Neuronal stem cell (in vitro differentiated cells): ENCODE data around the gene WDFY3.

Source experiments
- DNase-seq: peaks from one replicate; pipeline ENCODE4 v3.0.0-alpha.2; 2013; ENCODE audit warnings: low spot score
- H2AFZ ChIP-seq: one replicate; pipeline ENCODE4 v1.6.1; 2013; ENCODE audit warnings: mild to moderate bottlenecking, low read length, inconsistent platforms
- H2AK5ac ChIP-seq: 2 replicates; pipeline ENCODE4 v1.6.1; 2013; ENCODE audit warnings: low read depth, mild to moderate bottlenecking, inconsistent platforms, low read length, moderate library complexity, mixed read lengths
- H2BK120ac ChIP-seq: 2 replicates; pipeline ENCODE4 v1.6.1; 2013; ENCODE audit warnings: low read depth, mild to moderate bottlenecking, inconsistent platforms, low read length, moderate library complexity, mixed read lengths
- H2BK12ac ChIP-seq: one replicate; pipeline ENCODE4 v1.6.1; 2013; ENCODE audit warnings: low read length, inconsistent platforms
- H2BK15ac ChIP-seq: 2 replicates; pipeline ENCODE4 v1.6.1; 2013; ENCODE audit warnings: mild to moderate bottlenecking, low read length, inconsistent platforms, mixed read lengths
- H2BK5ac ChIP-seq: one replicate; pipeline ENCODE4 v1.6.1; 2013; ENCODE audit warnings: inconsistent platforms, mild to moderate bottlenecking, low read length, moderate library complexity
- H3K14ac ChIP-seq: one replicate; pipeline ENCODE4 v1.6.1; 2013; ENCODE audit warnings: low read length, inconsistent platforms
- H3K18ac ChIP-seq: 2 replicates; pipeline ENCODE4 v1.6.1; 2013; ENCODE audit warnings: low read length, inconsistent platforms
- H3K23ac ChIP-seq: 2 replicates; pipeline ENCODE4 v1.6.1; 2013; ENCODE audit warnings: low read depth, mild to moderate bottlenecking, mixed read lengths, low read length, inconsistent platforms; ENCODE audit not compliant: poor library complexity
- H3K27ac ChIP-seq: replicated peaks from 3 replicates; pipeline ENCODE4 v1.5.1; 2013; ENCODE audit warnings: low read length, inconsistent platforms
- H3K27me3 ChIP-seq, 3 experiments: 2 replicates each; pipeline ENCODE4 v1.6.1; 2013; ENCODE audit warnings: low read length in 3 of 3, mild to moderate bottlenecking in 2 of 3, inconsistent platforms in 1 of 3, low read depth in 1 of 3, mixed read lengths in 1 of 3, moderate library complexity in 1 of 3; ENCODE audit not compliant: control insufficient read depth in 3 of 3, insufficient read depth in 3 of 3
- H3K36me3 ChIP-seq, 2 donors: replicated peaks in 1 of 2; 2 replicates each; pipeline ENCODE4 v1.6.1; 2013; ENCODE audit warnings: low read length in 2 of 2; ENCODE audit not compliant: control insufficient read depth in 2 of 2, insufficient read depth in 2 of 2
- H3K4ac ChIP-seq: 2 replicates; pipeline ENCODE4 v1.6.1; 2013; ENCODE audit warnings: inconsistent platforms, mild to moderate bottlenecking, low read length, moderate library complexity
- H3K4me1 ChIP-seq, 2 donors: 1 replicate in 1 of 2; 2 replicates in 1 of 2; pipeline ENCODE4 v1.6.1; 2013; ENCODE audit warnings: low read length in 2 of 2, low read depth in 1 of 2; ENCODE audit not compliant: control insufficient read depth in 2 of 2, insufficient read depth in 1 of 2
- H3K4me2 ChIP-seq: one replicate; pipeline ENCODE4 v1.6.1; 2013; ENCODE audit warnings: mild to moderate bottlenecking, low read length, inconsistent platforms; ENCODE audit not compliant: insufficient read depth, poor library complexity, severe bottlenecking
- H3K4me3 ChIP-seq, 2 donors: 2 replicates each; pipeline ENCODE4 v1.5.1; 2013; ENCODE audit warnings: low read length in 2 of 2, mild to moderate bottlenecking in 2 of 2, inconsistent platforms in 1 of 2, moderate library complexity in 1 of 2
- H3K79me1 ChIP-seq: one replicate; pipeline ENCODE4 v1.6.1; 2013; ENCODE audit warnings: low read depth, mild to moderate bottlenecking, inconsistent platforms, low read length, moderate library complexity
- H3K9ac ChIP-seq: one replicate; pipeline ENCODE4 v1.6.1; 2013; ENCODE audit warnings: mild to moderate bottlenecking, low read depth, low read length, inconsistent platforms; ENCODE audit not compliant: poor library complexity
- H3K9me3 ChIP-seq, 2 donors: replicated peaks in 1 of 2; 2 replicates each; pipeline versions ENCODE3 to v1.6.1; 2013; ENCODE audit warnings: low read length in 2 of 2, mild to moderate bottlenecking in 2 of 2, inconsistent platforms in 1 of 2, low read depth in 1 of 2, mixed read lengths in 1 of 2, moderate library complexity in 1 of 2; ENCODE audit not compliant: control insufficient read depth in 2 of 2, insufficient read depth in 1 of 2
- H4K8ac ChIP-seq: one replicate; pipeline ENCODE4 v1.6.1; 2013; ENCODE audit warnings: low read depth, mild to moderate bottlenecking, inconsistent platforms, low read length, moderate library complexity
- H4K91ac ChIP-seq: one replicate; pipeline ENCODE4 v1.6.1; 2013; ENCODE audit warnings: low read length, low read depth, mild to moderate bottlenecking, inconsistent platforms; ENCODE audit not compliant: poor library complexity
- WGBS, 2 donors: extraction: QIAGEN DNeasy Blood & Tissue Kit; methylation state at CpG; one replicate each; pipeline ENCODE4 v1.1.7; 2013; ENCODE audit warnings: missing lambda C conversion rate in 2 of 2, mixed read lengths in 1 of 2; ENCODE audit not compliant: insufficient read length in 2 of 2, insufficient replicate concordance in 1 of 2; ENCODE audit errors: extremely low coverage in 2 of 2; 5-methylcytosine and 5-hydroxymethylcytosine counted together

WDFY3 gene

GRCh38 chr4:84905646-84906045 is 60.8 kb downstream of the WDFY3 start:
- H3K79me1 ChIP-seq = no peaks in the 10 kb centered on the region
- H2BK12ac ChIP-seq = no peak overlapping the region
- no peak overlapping the region for H3K9ac ChIP-seq
- H3K36me3 ChIP-seq = peaks cover 2 to 22% of the 10 kb centered on the region in 2 donors
- H3K4me2 ChIP-seq = no peak overlapping the region
- WGBS, 2 donors = no CpG with 5 or more reads among the region's 2 CpGs
- H3K14ac ChIP-seq = no peak overlapping the region
- H3K4ac ChIP-seq = no peak overlapping the region
- H3K4me1 ChIP-seq = peaks cover 0 to 2% of the 10 kb centered on the region in 2 donors
- no peak overlapping the region for H2BK120ac ChIP-seq
- no peak overlapping the region for H4K91ac ChIP-seq
- H3K27me3 ChIP-seq = no peaks in the 10 kb centered on the region
- no peak overlapping the region for H2AK5ac ChIP-seq
- no peak overlapping the region for H2BK15ac ChIP-seq
- no peaks in the 10 kb centered on the region for H3K9me3 ChIP-seq
- DNase-seq = no peak
- H2AFZ ChIP-seq = no peak overlapping the region
- H3K23ac ChIP-seq = no peak overlapping the region
- no peak overlapping the region for H3K4me3 ChIP-seq
- H4K8ac ChIP-seq = no peak overlapping the region
- H2BK5ac ChIP-seq = no peak overlapping the region
- H3K27ac ChIP-seq = no peak overlapping the region
- H3K18ac ChIP-seq = no peak overlapping the region

GRCh38 chr4:84901740-84902281 is 64.7 kb downstream of the WDFY3 start:
- Histone ChIP-seq H2BK12ac (no peak overlapping the region), H3K4me3 (no peak overlapping the region), H2AK5ac (no peak overlapping the region), H3K18ac (no peak overlapping the region), H3K9ac (no peak overlapping the region), H2BK5ac (no peak overlapping the region), H2BK15ac (no peak overlapping the region), H3K79me1 (no peaks in the 10 kb centered on the region), H3K27me3 (no peaks in the 10 kb centered on the region), H3K9me3 (no peaks in the 10 kb centered on the region), H3K14ac (no peak overlapping the region), H2AFZ (no peak overlapping the region), H4K91ac (no peak overlapping the region), H4K8ac (no peak overlapping the region), H3K23ac (no peak overlapping the region), H3K4me1 (peaks cover 0 to 2% of the 10 kb centered on the region in 2 donors), H2BK120ac (no peak overlapping the region), H3K4me2 (no peak overlapping the region), H3K36me3 (peaks cover 2 to 33% of the 10 kb centered on the region in 2 donors), H3K4ac (no peak overlapping the region), H3K27ac (no peak overlapping the region)
- WGBS, 2 donors = no CpG with 5 or more reads among the region's 3 CpGs
- no peak for DNase-seq

- no peak overlapping the region for H3K18ac ChIP-seq
- H2BK12ac ChIP-seq = no peak overlapping the region
- H4K91ac ChIP-seq = no peak overlapping the region
- no peak overlapping the region for H3K14ac ChIP-seq
- H3K9me3 ChIP-seq = no peaks in the 10 kb centered on the region
- no peaks in the 10 kb centered on the region for H3K79me1 ChIP-seq
- H3K23ac ChIP-seq = no peak overlapping the region
- H3K9ac ChIP-seq = no peak overlapping the region
- peaks cover 2 to 35% of the 10 kb centered on the region in 2 donors for H3K36me3 ChIP-seq
- no peak overlapping the region for H2BK120ac ChIP-seq
- no CpG with 5 or more reads among the region's 3 CpGs for WGBS, 2 donors
- no peak for DNase-seq
- H3K27me3 ChIP-seq = no peaks in the 10 kb centered on the region
- no peak overlapping the region for H2BK5ac ChIP-seq
- H2AFZ ChIP-seq = no peak overlapping the region
- H3K27ac ChIP-seq = no peak overlapping the region
- no peak overlapping the region for H3K4me3 ChIP-seq
- H2AK5ac ChIP-seq = no peak overlapping the region
- no peak overlapping the region for H4K8ac ChIP-seq
- H2BK15ac ChIP-seq = no peak overlapping the region
- H3K4ac ChIP-seq = no peak overlapping the region
- H3K4me1 ChIP-seq = peaks cover 0 to 2% of the 10 kb centered on the region in 2 donors
- H3K4me2 ChIP-seq = no peak overlapping the region
Measured at GRCh38 chr4:84901173-84901572, 65.3 kb downstream of the WDFY3 start.

- Histone ChIP-seq H4K91ac (no peak overlapping the region), H4K8ac (no peak overlapping the region), H3K9me3 (no peaks in the 10 kb centered on the region), H2BK12ac (no peak overlapping the region), H3K79me1 (no peaks in the 10 kb centered on the region), H3K36me3 (peaks cover 0 to 35% of the 10 kb centered on the region in 2 donors), H3K27ac (no peak overlapping the region), H2AK5ac (no peak overlapping the region), H2AFZ (no peak overlapping the region), H2BK5ac (no peak overlapping the region), H3K4ac (no peak overlapping the region), H3K23ac (no peak overlapping the region), H3K4me1 (peaks cover 0 to 2% of the 10 kb centered on the region in 2 donors), H2BK15ac (no peak overlapping the region), H2BK120ac (no peak overlapping the region), H3K4me2 (no peak overlapping the region), H3K14ac (no peak overlapping the region), H3K9ac (no peak overlapping the region), H3K4me3 (no peak overlapping the region), H3K27me3 (no peaks in the 10 kb centered on the region), H3K18ac (no peak overlapping the region)
- WGBS, 2 donors = no CpG with 5 or more reads among the region's 3 CpGs
- no peak for DNase-seq
Measured at GRCh38 chr4:84899616-84900015, 66.9 kb downstream of the WDFY3 start.
